Naive thymus-derived CD8-positive, alpha-beta T cell (primary cell): ENCODE data around the gene KRT79. TPM values are rescaled to one million over a fixed set of nuclear protein-coding genes. Genes with fewer than 3 reads are reported as not detected.

Source experiments
- ATAC-seq, 2 donors: fragments of 150-1000 bp; cut with Tn5 transposase in 1 of 2; sonication (Bioruptor Pico), chemical (Tn5 transposase) in 1 of 2; 1 replicate in 1 of 2; 2 replicates in 1 of 2; pipeline ENCODE4 v1.10.0; 2021; ENCODE audit warnings: mild to moderate bottlenecking in 2 of 2, moderate library complexity in 2 of 2
- POLR2A ChIA-PET: fragments of 350-600 bp; sonication (Branson Sonifier 250); formaldehyde crosslinking; loops from one replicate; lab custom pipeline; 2021; ENCODE audit warnings: antibody characterized with exemption; lab: Charles Lee
- DNase-seq, 10 donors: peaks; one replicate each; pipeline versions ENCODE4 v3.0.0 to v3.0.0-alpha.2; 2020 to 2022
- H3K27ac Mint-ChIP-seq, 10 donors: one replicate each; pipeline ENCODE4 v1.8.0; 2020 to 2022; ENCODE audit warnings: mild to moderate bottlenecking in 10 of 10, mixed read lengths in 10 of 10, moderate library complexity in 4 of 10, inconsistent platforms in 1 of 10
- H3K27me3 Mint-ChIP-seq, 5 donors: one replicate each; pipeline ENCODE4 v1.8.0; 2021 to 2022; ENCODE audit warnings: mixed read lengths in 5 of 5
- H3K36me3 Mint-ChIP-seq, 3 donors: one replicate each; pipeline ENCODE4 v1.8.0; 2020 to 2022; ENCODE audit warnings: mixed read lengths in 3 of 3, mild to moderate bottlenecking in 2 of 3, inconsistent platforms in 1 of 3
- H3K4me1 Mint-ChIP-seq, 4 donors: one replicate each; pipeline ENCODE4 v1.8.0; 2021 to 2022; ENCODE audit warnings: mixed read lengths in 4 of 4
- H3K4me3 Mint-ChIP-seq, 10 donors: one replicate each; pipeline ENCODE4 v1.8.0; 2020 to 2022; ENCODE audit warnings: mild to moderate bottlenecking in 10 of 10, mixed read lengths in 10 of 10, moderate library complexity in 6 of 10, inconsistent platforms in 1 of 10
- H3K9me3 Mint-ChIP-seq, 9 donors: one replicate each; pipeline ENCODE4 v1.8.0; 2020 to 2022; ENCODE audit warnings: mixed read lengths in 9 of 9, mild to moderate bottlenecking in 3 of 9, inconsistent platforms in 1 of 9, moderate library complexity in 1 of 9
- polyA plus RNA-seq, 3 donors: library from polyadenylated mRNA; unstranded; fragments of 300-500 nt; fragmentation: Illumina TruSeq; gene quantifications; one replicate each; pipeline ENCODE4 v1.2.3, GENCODE V29; 2021
- total RNA-seq, 8 experiments: library from RNA in 2 of 8; stranded (reverse) in 2 of 8; gene quantifications; one replicate each; pipeline ENCODE4 v1.2.3 and lab custom pipeline; 2021 to 2026

The KRT79 gene
- total and polyA plus RNA-seq, 5 experiments from 2014 or later, result not detected

- peak overlapping the region in 1 of 10 donors; percentile 33 for H3K27ac Mint-ChIP-seq
- no peak for ATAC-seq
- no peaks in the 10 kb centered on the region for H3K36me3 Mint-ChIP-seq
- DNase-seq, result no peak
- POLR2A ChIA-PET, result no interaction called here
- H3K4me3 Mint-ChIP-seq, result no peak overlapping the region
- H3K27me3 Mint-ChIP-seq, result peaks cover 0 to 8% (median 0%) of the 10 kb centered on the region in 5 donors
- no peaks in the 10 kb centered on the region for H3K4me1 Mint-ChIP-seq
- H3K9me3 Mint-ChIP-seq, result no peaks in the 10 kb centered on the region
Measured at GRCh38 chr12:52774629-52775250, 59.4 kb downstream of the KRT79 start.

GRCh38 chr12:52772772-52773171 is 61.3 kb downstream of the KRT79 start:
- no peak for ATAC-seq
- H3K9me3 Mint-ChIP-seq, result no peaks in the 10 kb centered on the region
- POLR2A ChIA-PET, result interaction anchor here (1.3 kb wide), 1 partner anchor 22 kb away, joined by 3 read pairs; no protein-coding TSS in a partner anchor
- H3K4me1 Mint-ChIP-seq, result no peaks in the 10 kb centered on the region
- H3K27me3 Mint-ChIP-seq, result peaks cover 0 to 4% (median 0%) of the 10 kb centered on the region in 5 donors
- H3K4me3 Mint-ChIP-seq, result no peak overlapping the region
- DNase-seq, result no peak
- no peaks in the 10 kb centered on the region for H3K36me3 Mint-ChIP-seq
- peak overlapping the region in 1 of 10 donors; percentile 5 for H3K27ac Mint-ChIP-seq

- Mint-ChIP-seq H3K36me3 (no peaks in the 10 kb centered on the region), H3K27me3 (peaks cover 0 to 3% (median 0%) of the 10 kb centered on the region in 5 donors), H3K4me3 (no peak overlapping the region), H3K9me3 (no peaks in the 10 kb centered on the region), H3K4me1 (no peaks in the 10 kb centered on the region), H3K27ac (peak overlapping the region in 1 of 10 donors; percentile 64)
- DNase-seq (no peak), ATAC-seq (no peak)
- POLR2A ChIA-PET, result interaction anchor here (1.3 kb wide), 1 partner anchor 22 kb away, joined by 3 read pairs; no protein-coding TSS in a partner anchor
Measured at GRCh38 chr12:52772188-52772587, 61.9 kb downstream of the KRT79 start.

GRCh38 chr12:52771505-52771904 is 62.6 kb downstream of the KRT79 start:
- POLR2A ChIA-PET, result no interaction called here
- H3K4me3 Mint-ChIP-seq, result no peak overlapping the region
- H3K27me3 Mint-ChIP-seq, result peaks cover 0 to 2% (median 0%) of the 10 kb centered on the region in 5 donors
- H3K9me3 Mint-ChIP-seq, result no peaks in the 10 kb centered on the region
- H3K36me3 Mint-ChIP-seq, result no peaks in the 10 kb centered on the region
- no peak for ATAC-seq
- H3K27ac Mint-ChIP-seq, result peak overlapping the region in 1 of 10 donors; percentile 17
- H3K4me1 Mint-ChIP-seq, result no peaks in the 10 kb centered on the region
- DNase-seq, result no peak

Other genes starting within 250 kb of the KRT79 start
- gene KRT72, start 232.8 kb downstream of the KRT79 start, total RNA-seq, result 10 to 100 TPM; 11.4 to 11.6 TPM
- under 1 TPM in 2 of 3 donors, not detected in 1; 0.12 to 0.46 TPM for gene KRT72, start 232.8 kb downstream of the KRT79 start, polyA plus RNA-seq
- 1 to 10 TPM; 8.5 to 10.0 TPM for gene KRT73, start 215.8 kb downstream of the KRT79 start, total RNA-seq
- 10 to 100 TPM in 1 of 3 donors, 1 to 10 TPM in 1, under 1 TPM in 1; 0.72 to 10.0 (median 1.8) TPM for gene KRT73, start 215.8 kb downstream of the KRT79 start, polyA plus RNA-seq
- under 1 TPM; 0.62 to 0.77 TPM for gene KRT2, start 182.1 kb downstream of the KRT79 start, total RNA-seq
- gene KRT2, start 182.1 kb downstream of the KRT79 start, polyA plus RNA-seq, result 1 to 10 TPM; 1.1 to 3.4 (median 1.2) TPM
- not detected for gene KRT1, start 153.9 kb downstream of the KRT79 start, total RNA-seq
- gene KRT1, start 153.9 kb downstream of the KRT79 start, polyA plus RNA-seq, result under 1 TPM in 1 of 3 donors, not detected in 2; 0.31 TPM
- gene KRT77, start 130.8 kb downstream of the KRT79 start, total RNA-seq, result not detected
- gene KRT77, start 130.8 kb downstream of the KRT79 start, polyA plus RNA-seq, result under 1 TPM in 1 of 3 donors, not detected in 2; 0.12 TPM
- not detected for gene KRT76, start 57.0 kb downstream of the KRT79 start, total RNA-seq
- not detected for gene KRT76, start 57.0 kb downstream of the KRT79 start, polyA plus RNA-seq
- not detected for gene KRT3, start 38.2 kb downstream of the KRT79 start, total RNA-seq
- not detected for gene KRT3, start 38.2 kb downstream of the KRT79 start, polyA plus RNA-seq
- not detected for gene KRT4, start 20.2 kb downstream of the KRT79 start, total RNA-seq
- not detected for gene KRT4, start 20.2 kb downstream of the KRT79 start, polyA plus RNA-seq
- not detected for gene KRT78, start 14.7 kb upstream of the KRT79 start, total RNA-seq
- gene KRT78, start 14.7 kb upstream of the KRT79 start, polyA plus RNA-seq, result not detected
- under 1 TPM; 0.52 to 0.66 TPM for gene KRT8, start 70.8 kb upstream of the KRT79 start, total RNA-seq
- not detected for gene KRT8, start 70.8 kb upstream of the KRT79 start, polyA plus RNA-seq
- gene KRT18, start 114.8 kb upstream of the KRT79 start, total RNA-seq, result 10 to 100 TPM in 1 of 2 experiments, 1 to 10 TPM in 1; 9.7 to 10.6 TPM
- 1 to 10 TPM; 3.5 to 9.3 (median 9.0) TPM for gene KRT18, start 114.8 kb upstream of the KRT79 start, polyA plus RNA-seq
- gene EIF4B, start 172.1 kb upstream of the KRT79 start, total RNA-seq, result 100 to 1,000 TPM; 752 to 804 TPM
- gene EIF4B, start 172.1 kb upstream of the KRT79 start, polyA plus RNA-seq, result 100 to 1,000 TPM; 116 to 146 (median 124) TPM
- 1 to 10 TPM; 2.4 to 3.0 TPM for gene TNS2, start 215.8 kb upstream of the KRT79 start, total RNA-seq
- under 1 TPM in 2 of 3 donors, not detected in 1; 0.13 to 0.19 TPM for gene TNS2, start 215.8 kb upstream of the KRT79 start, polyA plus RNA-seq
- gene SPRYD3, start 245.1 kb upstream of the KRT79 start, total RNA-seq, result 10 to 100 TPM; 47.8 to 50.0 TPM
- gene SPRYD3, start 245.1 kb upstream of the KRT79 start, polyA plus RNA-seq, result 10 to 100 TPM; 49.4 to 53.2 (median 51.7) TPM